NCI-H1417 (cell line): ENCODE measurements around the gene ZRSR2.

Source experiments
- DNase-seq, 3 experiments: peaks; one replicate each; lab custom pipeline; 2025; lab: John Stamatoyannopoulos, UW

The ZRSR2 gene

DNA sequence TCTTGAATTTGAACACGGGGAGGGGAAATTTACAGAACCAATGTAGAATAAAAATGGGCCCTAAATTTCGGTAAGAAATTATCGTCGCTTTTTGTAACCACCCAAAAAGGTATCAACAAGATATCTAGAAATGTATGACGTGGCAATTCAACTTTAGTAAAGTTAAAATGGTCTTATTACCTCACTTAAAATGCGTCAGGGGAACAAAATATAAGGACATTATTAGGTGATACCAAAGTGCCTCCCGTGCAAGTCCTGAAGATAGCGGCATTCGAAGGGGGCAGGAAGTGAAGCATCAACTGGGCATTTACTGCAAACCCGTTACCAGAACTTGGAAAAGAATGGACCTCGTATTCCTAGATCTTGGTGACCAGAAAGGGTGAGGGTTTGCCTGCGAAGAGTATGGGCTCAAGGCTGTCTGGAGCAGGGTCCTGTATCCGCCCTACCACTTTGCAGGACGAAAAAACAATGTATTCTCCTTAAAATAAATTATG is 63.3 kb downstream of the ZRSR2 start:
- peak in 2 of 3 experiments; percentile 51 to 71 for DNase-seq

DNA sequence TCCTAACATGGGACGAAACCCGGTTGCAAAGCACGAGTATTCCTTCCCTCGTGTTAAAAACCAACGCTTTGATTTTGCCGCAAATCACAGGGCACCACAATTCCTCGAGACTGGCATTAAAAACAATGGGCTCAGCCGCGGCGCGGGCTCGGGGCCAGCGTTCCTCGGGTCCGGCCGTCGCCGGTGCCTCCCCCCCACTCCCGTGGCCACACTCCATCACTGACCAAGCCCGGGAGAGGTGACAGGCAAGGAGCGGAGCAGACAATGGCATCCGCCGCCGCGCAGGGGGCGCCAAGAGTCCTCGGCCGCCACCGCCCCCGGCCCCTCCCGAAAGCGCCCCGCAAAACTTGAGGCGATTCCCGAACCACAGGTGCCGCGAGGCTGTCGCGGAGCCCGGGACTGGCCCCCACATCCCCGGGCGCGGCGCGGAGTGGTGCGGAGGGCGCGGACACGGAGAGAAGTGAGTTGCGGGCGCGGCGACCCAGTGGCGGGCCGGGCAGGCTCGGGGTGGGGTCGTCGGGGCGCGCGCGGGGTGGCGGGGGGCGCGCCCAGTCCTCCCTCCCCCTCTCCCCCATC is 63.9 kb downstream of the ZRSR2 start:
- peak; percentile 17 to 85 (median 84) for DNase-seq

DNA sequence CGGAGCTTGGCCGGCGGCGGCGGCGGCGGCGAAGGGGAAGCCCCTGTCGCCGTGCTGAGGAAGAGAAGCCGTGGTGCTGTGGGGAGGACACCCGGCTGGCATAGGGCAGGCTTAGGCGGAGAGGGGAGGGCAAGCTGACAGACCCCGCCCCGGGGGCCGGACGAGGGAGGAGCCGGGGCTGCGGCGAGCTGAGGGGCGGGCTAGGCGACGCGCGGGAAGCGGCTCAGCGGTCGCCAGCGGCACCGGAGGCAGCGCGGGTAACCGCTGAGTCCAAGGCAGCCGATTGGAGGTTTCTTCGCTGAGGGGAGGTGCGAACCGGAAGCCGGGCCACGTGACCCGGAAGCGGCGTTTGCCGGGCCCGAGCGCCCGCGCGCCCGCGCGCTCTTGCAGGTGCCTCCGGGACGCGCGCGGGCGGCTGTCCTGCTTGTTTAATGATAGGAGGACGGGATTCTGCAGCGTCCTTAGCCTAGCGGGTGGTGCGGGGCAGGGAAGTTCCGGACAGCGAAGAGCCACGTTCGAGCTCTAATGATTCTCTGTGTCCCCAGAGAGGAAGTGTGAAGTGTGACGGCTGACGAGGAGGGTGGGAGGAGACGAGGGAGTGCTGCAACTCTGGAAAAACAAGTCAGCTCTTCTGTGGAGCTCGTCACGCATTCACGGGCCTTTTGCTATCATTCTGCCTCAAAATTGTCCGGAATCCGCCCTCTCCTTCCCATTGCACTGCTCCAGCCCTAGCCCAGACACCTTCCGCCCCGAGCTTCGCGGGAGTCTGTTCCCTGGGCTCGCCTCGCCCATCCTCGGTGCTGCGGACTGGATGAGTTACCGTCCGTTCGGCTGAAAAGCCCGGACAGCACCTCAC is 64.7 kb downstream of the ZRSR2 start, which contains the start of gene AP1S2:
Gene AP1S2, minus strand, starts transcription at position 102 of the 856 bp plus-strand sequence. CDS start 2,289 bp downstream, outside the sequence.
- DNase-seq = peak; percentile 94 to 100 (median 99)

DNA sequence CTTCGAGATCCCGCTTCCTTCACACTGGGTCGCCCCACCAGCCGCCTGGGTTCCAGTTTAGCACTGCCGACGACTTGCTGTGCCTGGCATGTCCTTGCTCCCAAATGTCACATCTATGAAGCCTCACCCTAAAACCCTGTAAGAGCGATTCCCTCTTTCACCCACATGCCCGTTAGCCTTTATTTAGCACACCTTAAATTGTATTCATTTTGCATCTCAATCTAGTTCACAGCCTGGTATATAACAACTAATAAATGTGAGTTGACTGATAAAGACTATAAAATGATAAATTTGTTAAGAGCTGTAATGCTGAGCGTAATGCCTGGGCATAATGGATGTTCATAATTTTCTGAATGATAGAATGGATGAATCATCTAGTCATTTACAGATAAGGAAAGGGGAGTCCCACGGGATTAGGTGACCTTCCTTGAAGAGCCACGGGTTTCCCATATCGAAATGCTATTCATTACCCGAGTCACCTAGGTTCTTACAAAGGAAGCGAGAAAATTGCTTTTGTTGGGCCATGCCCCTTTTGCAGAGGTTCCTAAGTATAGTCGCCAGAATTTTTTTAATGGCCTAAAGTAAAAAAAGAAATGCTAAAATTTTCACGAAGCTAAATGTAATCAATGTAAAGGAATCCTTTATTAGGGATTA is 65.4 kb downstream of the ZRSR2 start:
- DNase-seq = peak; percentile 39 to 83 (median 56)

DNA sequence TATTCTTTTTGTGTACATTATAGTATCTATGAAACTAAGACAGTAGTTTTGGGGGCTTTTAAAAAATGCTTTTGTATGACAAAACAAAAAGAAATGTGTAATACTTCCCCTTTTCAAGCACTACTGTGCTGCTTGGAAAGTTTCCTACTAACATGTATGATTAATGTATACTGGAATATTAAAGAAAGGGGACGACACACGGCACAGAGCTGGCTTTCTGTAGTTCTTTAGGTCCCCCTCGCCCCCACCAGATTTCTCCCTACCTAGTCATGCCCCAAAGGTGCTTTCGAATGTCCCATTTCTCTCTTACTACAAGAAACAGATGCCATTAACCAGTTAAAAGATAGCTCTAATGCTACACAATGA is 65.9 kb downstream of the ZRSR2 start:
- no peak for DNase-seq

DNA sequence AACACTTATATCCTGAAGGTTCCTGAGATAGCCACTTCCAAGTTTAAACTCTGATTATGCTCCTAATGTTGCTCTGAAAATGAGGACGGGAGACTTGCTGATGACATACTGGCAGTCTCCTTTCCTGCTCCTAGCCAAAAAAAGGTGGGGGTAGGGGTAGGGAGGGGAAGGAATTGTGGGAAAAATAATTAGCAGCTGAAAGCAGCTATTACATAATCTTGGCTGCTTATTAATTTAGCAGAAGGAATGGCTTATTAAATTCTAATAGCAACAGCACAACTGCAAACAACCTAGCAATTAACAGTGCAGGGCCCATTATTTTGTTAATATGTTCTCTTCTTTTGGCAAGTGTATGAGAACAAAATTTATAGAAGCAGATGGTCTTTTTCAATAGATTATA is 66.4 kb downstream of the ZRSR2 start:
- DNase-seq = peak in 2 of 3 experiments; percentile 82 to 94

DNA sequence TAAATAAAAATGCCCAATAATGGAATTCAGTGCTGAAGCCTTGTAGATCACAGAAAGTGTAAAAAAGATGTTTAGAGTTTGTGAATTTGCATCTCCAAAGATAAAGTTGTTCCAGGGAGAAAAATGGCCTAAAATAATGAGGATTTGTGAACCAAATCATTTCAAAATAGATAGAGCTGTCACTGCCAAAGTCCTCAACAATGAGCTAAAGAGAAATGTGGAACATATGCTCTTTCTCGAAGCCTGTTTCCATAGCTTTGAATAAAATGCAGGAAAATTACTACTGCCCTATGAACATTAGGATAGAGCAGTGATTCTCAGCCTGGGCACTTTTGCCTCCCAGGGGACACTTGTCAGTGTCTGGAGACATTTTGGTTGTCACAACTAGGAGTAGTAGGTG is 67.8 kb downstream of the ZRSR2 start:
- peak in 2 of 3 experiments; percentile 6 to 39 for DNase-seq

DNA sequence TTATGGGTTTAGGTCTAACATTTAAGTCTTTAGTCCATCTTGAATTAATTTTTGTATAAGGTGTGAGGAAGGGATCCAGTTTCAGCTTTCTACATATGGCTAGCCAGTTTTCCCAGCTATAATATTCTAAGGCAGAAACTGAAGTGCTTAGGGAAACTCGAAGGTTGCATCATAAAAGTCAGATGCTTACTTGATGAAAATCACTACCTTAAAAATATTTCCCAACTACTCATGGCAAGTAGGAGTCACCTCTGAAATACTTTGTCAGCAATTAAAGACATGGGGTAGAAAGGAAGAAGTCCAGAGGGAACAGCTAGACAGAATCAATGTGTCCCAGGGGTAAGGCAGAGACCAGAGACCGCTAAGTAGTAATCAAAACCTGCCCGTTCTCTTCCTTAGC is 70.6 kb downstream of the ZRSR2 start:
- no peak for DNase-seq

DNA sequence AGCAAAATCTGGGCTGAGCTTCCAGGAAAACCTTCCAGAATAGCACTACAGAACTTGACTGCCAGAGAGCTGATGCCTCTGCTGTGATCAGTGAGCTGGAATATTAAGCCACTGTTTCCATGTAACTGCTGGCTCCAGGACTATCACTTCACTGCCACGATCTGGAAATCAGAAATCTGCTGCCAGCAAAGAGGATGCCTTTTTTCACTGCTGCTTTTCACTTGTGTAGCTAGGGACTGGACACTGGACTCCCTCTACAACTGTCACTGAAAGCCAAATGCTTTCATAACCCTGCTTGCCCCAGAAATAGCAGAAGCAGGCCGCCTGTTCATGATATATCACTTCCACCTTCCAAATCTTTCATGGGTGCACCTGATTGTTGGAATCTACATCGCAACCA is 73.7 kb downstream of the ZRSR2 start:
- DNase-seq = no peak

DNA sequence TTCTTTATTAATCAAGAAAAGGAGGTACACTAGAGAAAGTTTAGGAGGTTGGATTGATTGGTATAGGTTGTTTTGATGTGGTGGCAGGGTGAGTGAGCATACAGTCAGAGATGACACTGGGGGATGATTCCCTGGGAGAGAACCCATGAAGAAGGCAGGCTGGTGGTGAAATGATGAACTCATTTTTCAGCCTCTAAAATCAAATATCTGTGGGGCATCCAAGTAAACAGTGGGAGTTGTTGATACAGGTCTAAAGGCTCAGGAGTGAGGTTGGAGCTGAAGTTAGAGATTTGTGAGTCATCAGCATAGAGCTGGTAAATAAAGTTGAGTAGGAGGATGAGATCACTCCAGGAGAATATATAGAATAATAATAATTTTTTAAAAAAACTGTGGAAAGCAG is 74.3 kb downstream of the ZRSR2 start:
- DNase-seq = peak in 1 of 3 experiments; percentile 29

DNA sequence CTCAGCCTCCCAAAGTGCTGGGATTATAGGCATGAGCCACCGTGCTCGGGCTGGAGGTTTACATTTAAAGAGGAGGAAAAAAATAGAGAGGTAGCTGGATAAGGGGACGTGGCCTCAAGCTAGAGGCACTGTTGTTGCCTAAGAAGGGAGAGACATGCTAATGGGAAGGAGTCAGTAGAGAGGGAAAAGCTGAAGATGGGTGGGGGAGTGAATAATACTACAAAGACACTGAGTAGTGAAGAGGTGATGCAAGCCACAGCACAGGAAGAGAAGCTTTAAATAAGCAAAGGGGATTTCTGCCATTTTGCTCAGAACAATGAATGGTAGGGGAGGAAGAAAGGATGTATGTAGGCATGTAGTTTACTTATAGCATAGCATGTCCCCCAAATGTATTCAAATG is 75.9 kb downstream of the ZRSR2 start:
- DNase-seq = no peak

DNA sequence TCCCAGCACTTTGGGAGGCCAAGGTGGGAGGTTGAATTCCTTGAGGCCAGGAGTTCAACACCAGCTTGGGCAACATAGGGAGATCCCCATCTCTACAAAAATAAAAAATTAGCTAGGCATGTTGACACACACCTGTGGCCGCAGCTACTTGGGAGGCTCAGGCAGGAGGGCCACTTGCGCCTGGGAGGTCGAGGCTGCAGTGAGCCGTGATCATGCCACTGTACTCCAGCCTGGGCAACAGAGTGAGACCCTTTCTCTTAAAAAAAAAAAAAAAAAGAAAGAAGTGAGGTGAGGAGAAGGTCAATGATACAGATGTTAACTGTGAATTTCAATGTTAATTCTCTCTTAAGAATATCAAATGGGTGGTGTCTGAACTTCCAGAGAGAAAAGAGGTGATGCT is 79.4 kb downstream of the ZRSR2 start:
- no peak for DNase-seq

DNA sequence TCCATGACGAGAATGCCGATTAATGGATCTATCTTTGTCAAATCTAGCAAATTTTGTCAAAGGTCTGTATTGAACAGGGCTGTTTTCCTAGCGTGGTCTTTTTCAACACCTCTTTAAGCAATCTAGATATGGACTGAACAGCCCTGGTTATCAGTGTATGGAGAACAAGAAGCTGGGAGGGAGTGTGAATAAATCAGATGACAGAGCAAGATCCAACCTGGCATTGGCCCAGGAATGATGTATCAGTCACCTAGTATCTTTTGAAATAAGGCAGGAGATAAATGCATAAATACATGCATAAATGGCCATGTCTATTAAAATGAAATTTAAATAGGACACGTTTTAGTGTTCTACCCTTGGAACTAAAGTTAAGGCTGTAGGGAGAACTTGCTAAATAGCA is 80.0 kb downstream of the ZRSR2 start:
- DNase-seq = no peak
